ENCODE measurements around the gene PRKACB. TPM values are rescaled to one million over a fixed set of nuclear protein-coding genes. Genes with fewer than 3 reads are reported as not detected.

The PRKACB gene
- polyA plus RNA-seq, 2 of the 4 experiments (the other 2 are of a cell fraction), result 10.9 to 17.9 TPM

- peaks cover 16% of the 10 kb centered on the region for H3K4me1 ChIP-seq
- WGBS (ENCODE audit: missing lambda C conversion rate), result 91% methylated on average over 3 of the region's 3 CpGs
- no peak overlapping the region for H3K4me3 ChIP-seq
- FAIRE-seq, result no peak
- H3K9me3 ChIP-seq, result no peaks in the 10 kb centered on the region
- H3K27ac ChIP-seq, result peak overlapping the region; percentile 51 to 64; a peak in 3 of 6 replicates
- ATAC-seq, result no peak
- POLR2A ChIA-PET, result no interaction called here
- DNase-seq (ENCODE audit: low read depth in 1 of 2, low spot score in 1 of 2), result no peak
- TF ChIP-seq MAX (IDR thresholded peaks at IDR 0.05) (no peak), CEBPB (IDR thresholded peaks at IDR 0.05) (no peak), EP300 (IDR thresholded peaks at IDR 0.05) (no peak), RCOR1 (IDR thresholded peaks at IDR 0.05; ENCODE audit: low read depth, low read length) (no peak), POLR2AphosphoS2 (conservative IDR thresholded peaks at IDR 0.05; ENCODE audit: low read length) (no peak), HMGXB4 (CRISPR knock-in tag; IDR thresholded peaks at IDR 0.05; ENCODE audit: borderline replicate concordance) (no peak), EHMT2 (IDR thresholded peaks at IDR 0.05; ENCODE audit: low read depth) (no peak), PBX3 (IDR thresholded peaks at IDR 0.05) (no peak), RNF2 (IDR thresholded peaks at IDR 0.05; ENCODE audit: borderline replicate concordance, low read depth) (no peak), CBX8 (IDR thresholded peaks at IDR 0.05) (no peak), HES2 (IDR thresholded peaks at IDR 0.05) (no peak)
- no peak overlapping the region; the same call in 2 of the 3 replicates for H3K4me2 ChIP-seq
- CTCF ChIA-PET, result no interaction called here
These were observed 11.4 kb downstream of the PRKACB start for GRCh38 chr1:84155517-84155916.

- ChIA-PET CTCF (no interaction called here), POLR2A (no interaction called here)
- peak overlapping the region; percentile 51 to 64; a peak in 5 of 6 replicates for H3K27ac ChIP-seq
- no peak overlapping the region for H3K4me3 ChIP-seq
- peaks cover 16% of the 10 kb centered on the region for H3K4me1 ChIP-seq
- TF ChIP-seq JUNB (IDR thresholded peaks at IDR 0.05) (peak; percentile 48; the same call in 1 of the 2 replicates), FOSL2 (IDR thresholded peaks at IDR 0.05) (0 out of 2 replicates have a peak, but pooled peaks have one; percentile 36), FOSL2 (CRISPR knock-in tag; IDR thresholded peaks at IDR 0.05) (peak; percentile 62), MAX (IDR thresholded peaks at IDR 0.05) (no peak), JUN (IDR thresholded peaks at IDR 0.05) (no peak)
- ATAC-seq (peak; percentile 34 to 76), DNase-seq (ENCODE audit: low read depth in 1 of 2, low spot score in 1 of 2) (peak; percentile 2 to 67), FAIRE-seq (no peak)
- peak overlapping the region; percentile 72 for H3K4me2 ChIP-seq
- no peaks in the 10 kb centered on the region for H3K9me3 ChIP-seq
- WGBS (ENCODE audit: missing lambda C conversion rate), result 5% methylated on average over 2 of the region's 2 CpGs
These were observed 12.1 kb downstream of the PRKACB start for GRCh38 chr1:84156210-84156621.

- FAIRE-seq (no peak), ATAC-seq (no peak), DNase-seq (ENCODE audit: low read depth in 1 of 2, low spot score in 1 of 2) (no peak)
- ChIA-PET POLR2A (no interaction called here), CTCF (no interaction called here)
- no peaks in the 10 kb centered on the region for H3K9me3 ChIP-seq
- no peak overlapping the region for H3K27ac ChIP-seq
- no peak for TF ChIP-seq ZSCAN20 (CRISPR knock-in tag; IDR thresholded peaks at IDR 0.05)
- no peak for TF ChIP-seq HDAC2 (IDR thresholded peaks at IDR 0.05)
- no peak for TF ChIP-seq PHF8 (IDR thresholded peaks at IDR 0.05; ENCODE audit: borderline replicate concordance, low read depth)
- no peak for TF ChIP-seq E2F6 (IDR thresholded peaks at IDR 0.05; ENCODE audit: borderline replicate concordance, low read depth)
- no peak for TF ChIP-seq SMC3 (IDR thresholded peaks at IDR 0.05)
- TF ChIP-seq HOXB13 (CRISPR knock-in tag; IDR thresholded peaks at IDR 0.05; ENCODE audit: low read depth), result no peak
- TF ChIP-seq HES2 (IDR thresholded peaks at IDR 0.05), result no peak
- TF ChIP-seq SREBF2 (IDR thresholded peaks at IDR 0.05), result no peak
- TF ChIP-seq ESRRA (IDR thresholded peaks at IDR 0.05; ENCODE audit: borderline replicate concordance, low read length), result no peak
- TF ChIP-seq POLR2A (IDR thresholded peaks at IDR 0.05; ENCODE audit: low read length), result no peak
- H3K4me2 ChIP-seq, result no peak overlapping the region
- no peak overlapping the region for H3K4me3 ChIP-seq
- WGBS (ENCODE audit: missing lambda C conversion rate), result 72% methylated on average over 5 of the region's 5 CpGs
- peaks cover 16% of the 10 kb centered on the region for H3K4me1 ChIP-seq
These were observed 15.6 kb downstream of the PRKACB start for GRCh38 chr1:84159533-84160240.

Data from A549 (cell line).